ENCODE measurements around the gene SLC25A21.

Gene SLC25A21

DNA sequence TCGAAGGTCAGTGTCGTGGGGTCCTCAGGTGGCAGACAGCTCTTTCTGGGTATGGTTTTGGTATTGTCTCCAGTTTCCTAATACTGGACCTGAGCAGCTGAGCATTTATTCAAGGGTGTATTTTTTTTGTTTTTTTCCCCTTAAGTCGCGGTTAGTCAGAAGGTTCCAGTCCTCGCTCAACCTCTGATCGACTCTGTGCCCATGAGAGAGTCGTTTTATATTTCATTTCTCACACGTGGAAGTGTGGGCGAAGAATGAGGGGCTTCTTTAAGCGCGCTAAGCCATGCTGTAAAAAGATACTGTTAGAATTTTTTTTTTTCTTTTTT, 25.8 kb upstream of the SLC25A21 start:
- H3K27ac ChIP-seq (ENCODE audit: extremely low read depth, low read depth, low read length): peak overlapping the region; percentile 87
- H3K4me1 ChIP-seq (ENCODE audit: control insufficient read depth, insufficient read depth, low read length): peaks cover 7% of the 10 kb centered on the region; the same call in 1 of the 2 replicates
- no peaks in the 10 kb centered on the region for H3K9me3 ChIP-seq (ENCODE audit: control insufficient read depth, insufficient read depth, low read depth, low read length)
- ChIA-PET POLR2A (interaction anchor here (2.8 kb wide), 1 partner anchor 26 kb away, joined by 10 read pairs; the partner anchor contains the start of gene SLC25A21), CTCF (interaction anchor here (1.1 to 4.2 kb wide), 5 partner anchors 16 to 80 kb away, joined by 3 to 14 read pairs (median 4); no protein-coding TSS in a partner anchor)
- TF ChIP-seq, protein P1, sequence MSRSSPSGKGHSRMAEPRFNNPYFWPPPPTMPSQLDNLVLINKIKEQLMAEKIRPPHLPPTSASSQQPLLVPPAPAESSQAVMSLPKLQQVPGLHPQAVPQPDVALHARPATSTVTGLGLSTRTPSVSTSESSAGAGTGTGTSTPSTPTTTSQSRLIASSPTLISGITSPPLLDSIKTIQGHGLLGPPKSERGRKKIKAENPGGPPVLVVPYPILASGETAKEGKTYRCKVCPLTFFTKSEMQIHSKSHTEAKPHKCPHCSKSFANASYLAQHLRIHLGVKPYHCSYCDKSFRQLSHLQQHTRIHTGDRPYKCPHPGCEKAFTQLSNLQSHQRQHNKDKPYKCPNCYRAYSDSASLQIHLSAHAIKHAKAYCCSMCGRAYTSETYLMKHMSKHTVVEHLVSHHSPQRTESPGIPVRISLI (tag by site-specific recombination; IDR thresholded peaks at IDR 0.05): peak; percentile 82
- TF ChIP-seq KLF8 (tag by site-specific recombination; IDR thresholded peaks at IDR 0.05): no peak; the same call in 1 of the 2 replicates
- TF ChIP-seq ZNF785 (tag by site-specific recombination; IDR thresholded peaks at IDR 0.05): no peak
- 0 out of 2 replicates have a peak, but pooled peaks have one; percentile 3 for TF ChIP-seq ZNF2 (tag by site-specific recombination; IDR thresholded peaks at IDR 0.05)
- TF ChIP-seq ZNF610 (tag by site-specific recombination; IDR thresholded peaks at IDR 0.05; ENCODE audit: borderline replicate concordance): no peak
- TF ChIP-seq ZNF24 (tag by site-specific recombination; IDR thresholded peaks at IDR 0.05): peak; percentile 43; the same call in 1 of the 2 replicates
- TF ChIP-seq ZNF521 (tag by site-specific recombination; IDR thresholded peaks at IDR 0.05): no peak
- TF ChIP-seq, protein P2, sequence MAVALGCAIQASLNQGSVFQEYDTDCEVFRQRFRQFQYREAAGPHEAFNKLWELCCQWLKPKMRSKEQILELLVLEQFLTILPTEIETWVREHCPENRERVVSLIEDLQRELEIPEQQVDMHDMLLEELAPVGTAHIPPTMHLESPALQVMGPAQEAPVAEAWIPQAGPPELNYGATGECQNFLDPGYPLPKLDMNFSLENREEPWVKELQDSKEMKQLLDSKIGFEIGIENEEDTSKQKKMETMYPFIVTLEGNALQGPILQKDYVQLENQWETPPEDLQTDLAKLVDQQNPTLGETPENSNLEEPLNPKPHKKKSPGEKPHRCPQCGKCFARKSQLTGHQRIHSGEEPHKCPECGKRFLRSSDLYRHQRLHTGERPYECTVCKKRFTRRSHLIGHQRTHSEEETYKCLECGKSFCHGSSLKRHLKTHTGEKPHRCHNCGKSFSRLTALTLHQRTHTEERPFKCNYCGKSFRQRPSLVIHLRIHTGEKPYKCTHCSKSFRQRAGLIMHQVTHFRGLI (tag by site-specific recombination; IDR thresholded peaks at IDR 0.05): 0 out of 2 replicates have a peak, but pooled peaks have one; percentile 8
- peak overlapping the region; percentile 75 for H3K4me3 ChIP-seq (ENCODE audit: low read depth, low read length)
- H3K36me3 ChIP-seq (ENCODE audit: control insufficient read depth in 2 of 2, insufficient read depth in 1 of 2, low read length in 2 of 2): no peaks in the 10 kb centered on the region

DNA sequence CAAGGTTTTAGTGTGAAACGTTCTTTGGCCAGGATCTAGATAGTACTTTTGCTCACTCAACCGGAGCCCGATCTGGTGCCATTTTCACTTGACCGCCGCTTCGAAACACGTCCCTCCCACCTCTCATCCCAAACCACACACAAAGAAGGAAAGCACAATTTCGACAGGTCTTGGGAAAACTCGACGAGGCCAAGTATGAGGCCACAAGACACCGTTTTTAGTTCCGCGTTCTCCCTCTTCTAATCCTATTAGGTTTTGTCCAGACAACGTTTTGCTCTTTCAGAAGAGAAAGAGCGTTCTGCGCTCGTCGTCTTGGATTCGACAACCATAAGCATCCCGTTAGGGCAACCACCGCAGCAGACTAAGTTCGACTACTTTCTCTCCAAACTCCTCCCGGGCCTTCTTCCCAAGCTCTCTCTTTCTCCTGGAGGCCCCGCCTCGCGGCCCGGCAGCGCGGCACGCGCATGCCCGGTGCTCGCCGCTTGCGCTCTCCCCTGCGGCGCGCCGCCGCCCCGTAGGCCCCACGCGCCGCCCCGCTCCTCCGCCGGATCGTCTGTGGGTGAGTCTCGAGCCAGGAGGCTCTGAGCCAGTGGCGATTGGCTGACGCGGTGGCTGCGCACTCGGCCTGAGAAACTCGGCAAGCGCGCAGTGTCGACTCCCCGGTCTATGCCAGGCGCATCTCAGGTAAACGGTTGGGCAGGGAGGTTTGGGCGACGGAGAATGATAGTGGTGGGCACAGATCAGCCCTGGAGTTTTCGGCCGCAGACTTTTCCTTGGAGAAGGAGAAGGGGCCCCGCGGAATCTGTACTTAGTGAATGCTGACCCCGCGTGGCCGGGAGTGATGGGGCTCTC, 25.2 kb upstream of the SLC25A21 start, which contains the start of gene MIPOL1:
Gene MIPOL1 (plus strand): TSS at position 517 of the 852 bp plus-strand sequence. CDS start 49,952 bp downstream, outside the sequence.
- Histone ChIP-seq H3K4me3 (ENCODE audit: low read depth, low read length) (peak within 1 kb of the TSS; percentile 75), H3K4me1 (ENCODE audit: control insufficient read depth, insufficient read depth, low read length) (peaks cover 7% of the 10 kb centered on the region; the same call in 1 of the 2 replicates), H3K9me3 (ENCODE audit: control insufficient read depth, insufficient read depth, low read depth, low read length) (no peaks in the 10 kb centered on the region), H3K36me3 (ENCODE audit: control insufficient read depth in 2 of 2, insufficient read depth in 1 of 2, low read length in 2 of 2) (no peaks in the 10 kb centered on the region), H3K27ac (ENCODE audit: extremely low read depth, low read depth, low read length) (peak within 1 kb of the TSS; percentile 87)
- POLR2A ChIA-PET: interaction anchor here (1.0 to 2.8 kb wide), 2 partner anchors 10 to 26 kb away, joined by 3 to 10 read pairs; partner anchors contain the start of gene SLC25A21
- CTCF ChIA-PET: interaction anchor here (0.7 to 4.2 kb wide), 7 partner anchors 17 to 80 kb away, joined by 3 to 14 read pairs (median 4); no protein-coding TSS in a partner anchor
- TF ChIP-seq, protein P3, sequence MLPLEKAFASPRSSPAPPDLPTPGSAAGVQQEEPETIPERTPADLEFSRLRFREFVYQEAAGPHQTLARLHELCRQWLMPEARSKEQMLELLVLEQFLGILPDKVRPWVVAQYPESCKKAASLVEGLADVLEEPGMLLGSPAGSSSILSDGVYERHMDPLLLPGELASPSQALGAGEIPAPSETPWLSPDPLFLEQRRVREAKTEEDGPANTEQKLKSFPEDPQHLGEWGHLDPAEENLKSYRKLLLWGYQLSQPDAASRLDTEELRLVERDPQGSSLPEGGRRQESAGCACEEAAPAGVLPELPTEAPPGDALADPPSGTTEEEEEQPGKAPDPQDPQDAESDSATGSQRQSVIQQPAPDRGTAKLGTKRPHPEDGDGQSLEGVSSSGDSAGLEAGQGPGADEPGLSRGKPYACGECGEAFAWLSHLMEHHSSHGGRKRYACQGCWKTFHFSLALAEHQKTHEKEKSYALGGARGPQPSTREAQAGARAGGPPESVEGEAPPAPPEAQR (tag by site-specific recombination; IDR thresholded peaks at IDR 0.05): no peak
- TF ChIP-seq ZNF501 (tag by site-specific recombination; IDR thresholded peaks at IDR 0.05) (no peak), ZSCAN23 (tag by site-specific recombination; IDR thresholded peaks at IDR 0.05) (no peak), ZFHX2 (tag by site-specific recombination; conservative IDR thresholded peaks at IDR 0.05) (0 out of 2 replicates have a peak, but pooled peaks have one; percentile 4), GLIS1 (tag by site-specific recombination; IDR thresholded peaks at IDR 0.05) (peak; percentile 84), SP7 (tag by site-specific recombination; IDR thresholded peaks at IDR 0.05) (peak; percentile 37; the same call in 1 of the 2 replicates), GLIS2 (tag by site-specific recombination; IDR thresholded peaks at IDR 0.05) (peak; percentile 67; the same call in 1 of the 2 replicates), ZEB2 (tag by site-specific recombination; IDR thresholded peaks at IDR 0.05) (peak; percentile 70), KLF9 (tag by site-specific recombination; IDR thresholded peaks at IDR 0.05; ENCODE audit: low read depth) (peak; percentile 18; the same call in 1 of the 2 replicates)
- TF ChIP-seq, protein P4, sequence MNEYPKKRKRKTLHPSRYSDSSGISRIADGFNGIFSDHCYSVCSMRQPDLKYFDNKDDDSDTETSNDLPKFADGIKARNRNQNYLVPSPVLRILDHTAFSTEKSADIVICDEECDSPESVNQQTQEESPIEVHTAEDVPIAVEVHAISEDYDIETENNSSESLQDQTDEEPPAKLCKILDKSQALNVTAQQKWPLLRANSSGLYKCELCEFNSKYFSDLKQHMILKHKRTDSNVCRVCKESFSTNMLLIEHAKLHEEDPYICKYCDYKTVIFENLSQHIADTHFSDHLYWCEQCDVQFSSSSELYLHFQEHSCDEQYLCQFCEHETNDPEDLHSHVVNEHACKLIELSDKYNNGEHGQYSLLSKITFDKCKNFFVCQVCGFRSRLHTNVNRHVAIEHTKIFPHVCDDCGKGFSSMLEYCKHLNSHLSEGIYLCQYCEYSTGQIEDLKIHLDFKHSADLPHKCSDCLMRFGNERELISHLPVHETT (tag by site-specific recombination; IDR thresholded peaks at IDR 0.05): no peak
- TF ChIP-seq, protein P5, sequence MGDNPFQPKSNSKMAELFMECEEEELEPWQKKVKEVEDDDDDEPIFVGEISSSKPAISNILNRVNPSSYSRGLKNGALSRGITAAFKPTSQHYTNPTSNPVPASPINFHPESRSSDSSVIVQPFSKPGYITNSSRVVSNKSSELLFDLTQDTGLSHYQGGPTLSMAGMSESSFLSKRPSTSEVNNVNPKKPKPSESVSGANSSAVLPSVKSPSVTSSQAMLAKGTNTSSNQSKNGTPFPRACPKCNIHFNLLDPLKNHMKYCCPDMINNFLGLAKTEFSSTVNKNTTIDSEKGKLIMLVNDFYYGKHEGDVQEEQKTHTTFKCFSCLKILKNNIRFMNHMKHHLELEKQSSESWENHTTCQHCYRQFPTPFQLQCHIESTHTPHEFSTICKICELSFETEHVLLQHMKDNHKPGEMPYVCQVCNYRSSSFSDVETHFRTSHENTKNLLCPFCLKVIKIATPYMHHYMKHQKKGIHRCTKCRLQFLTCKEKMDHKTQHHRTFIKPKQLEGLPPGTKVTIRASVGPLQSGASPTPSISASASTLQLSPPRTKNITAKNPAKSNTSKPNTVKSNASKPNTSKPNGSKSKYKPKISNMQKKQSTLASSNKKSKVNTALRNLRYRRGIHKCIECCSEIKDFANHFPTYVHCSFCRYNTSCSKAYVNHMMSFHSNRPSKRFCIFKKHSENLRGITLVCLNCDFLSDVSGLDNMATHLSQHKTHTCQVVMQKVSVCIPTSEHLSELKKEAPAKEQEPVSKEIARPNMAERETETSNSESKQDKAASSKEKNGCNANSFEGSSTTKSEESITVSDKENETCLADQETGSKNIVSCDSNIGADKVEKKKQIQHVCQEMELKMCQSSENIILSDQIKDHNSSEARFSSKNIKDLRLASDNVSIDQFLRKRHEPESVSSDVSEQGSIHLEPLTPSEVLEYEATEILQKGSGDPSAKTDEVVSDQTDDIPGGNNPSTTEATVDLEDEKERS (tag by site-specific recombination; IDR thresholded peaks at IDR 0.05): no peak
- TF ChIP-seq, protein P6, sequence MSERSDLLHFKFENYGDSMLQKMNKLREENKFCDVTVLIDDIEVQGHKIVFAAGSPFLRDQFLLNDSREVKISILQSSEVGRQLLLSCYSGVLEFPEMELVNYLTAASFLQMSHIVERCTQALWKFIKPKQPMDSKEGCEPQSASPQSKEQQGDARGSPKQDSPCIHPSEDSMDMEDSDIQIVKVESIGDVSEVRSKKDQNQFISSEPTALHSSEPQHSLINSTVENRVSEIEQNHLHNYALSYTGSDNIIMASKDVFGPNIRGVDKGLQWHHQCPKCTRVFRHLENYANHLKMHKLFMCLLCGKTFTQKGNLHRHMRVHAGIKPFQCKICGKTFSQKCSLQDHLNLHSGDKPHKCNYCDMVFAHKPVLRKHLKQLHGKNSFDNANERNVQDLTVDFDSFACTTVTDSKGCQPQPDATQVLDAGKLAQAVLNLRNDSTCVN (tag by site-specific recombination; optimal IDR thresholded peaks at IDR 0.05): peak; percentile 80
- TF ChIP-seq, protein P7, sequence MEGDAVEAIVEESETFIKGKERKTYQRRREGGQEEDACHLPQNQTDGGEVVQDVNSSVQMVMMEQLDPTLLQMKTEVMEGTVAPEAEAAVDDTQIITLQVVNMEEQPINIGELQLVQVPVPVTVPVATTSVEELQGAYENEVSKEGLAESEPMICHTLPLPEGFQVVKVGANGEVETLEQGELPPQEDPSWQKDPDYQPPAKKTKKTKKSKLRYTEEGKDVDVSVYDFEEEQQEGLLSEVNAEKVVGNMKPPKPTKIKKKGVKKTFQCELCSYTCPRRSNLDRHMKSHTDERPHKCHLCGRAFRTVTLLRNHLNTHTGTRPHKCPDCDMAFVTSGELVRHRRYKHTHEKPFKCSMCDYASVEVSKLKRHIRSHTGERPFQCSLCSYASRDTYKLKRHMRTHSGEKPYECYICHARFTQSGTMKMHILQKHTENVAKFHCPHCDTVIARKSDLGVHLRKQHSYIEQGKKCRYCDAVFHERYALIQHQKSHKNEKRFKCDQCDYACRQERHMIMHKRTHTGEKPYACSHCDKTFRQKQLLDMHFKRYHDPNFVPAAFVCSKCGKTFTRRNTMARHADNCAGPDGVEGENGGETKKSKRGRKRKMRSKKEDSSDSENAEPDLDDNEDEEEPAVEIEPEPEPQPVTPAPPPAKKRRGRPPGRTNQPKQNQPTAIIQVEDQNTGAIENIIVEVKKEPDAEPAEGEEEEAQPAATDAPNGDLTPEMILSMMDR (tag by site-specific recombination; IDR thresholded peaks at IDR 0.05): peak; percentile 72
